OCI-LY1 (cell line): ENCODE data around the gene TRIM31.

Experiments used
- CTCF ChIP-seq: fragments of 200-600 bp; sonication (generic), shearing (Covaris generic); IDR thresholded peaks from 2 replicates; pipeline ENCODE4 v1.5.1; 2017; ENCODE audit warnings: mild to moderate bottlenecking, antibody characterized with exemption, low read length, moderate library complexity, mixed read lengths
- EZH2 ChIP-seq: fragments of 200-600 bp; sonication (generic), shearing (Covaris generic); IDR thresholded peaks from 2 replicates; pipeline ENCODE4 v1.8.0; 2017; ENCODE audit warnings: borderline replicate concordance, mixed run types, mild to moderate bottlenecking, antibody characterized with exemption, low read length, moderate library complexity, mixed read lengths

GRCh38 chr6:30077218-30077617, 35.7 kb downstream of the TRIM31 start:
- TF ChIP-seq CTCF, result no peak
- TF ChIP-seq EZH2, result no peak
